Progenitor cell of endocrine pancreas (in vitro differentiated cells): Measurements from ENCODE around the gene WDFY1. TPM values are rescaled to one million over a fixed set of nuclear protein-coding genes. Genes with fewer than 3 reads are reported as not detected.

Experiments used
- DNase-seq: peaks from one replicate; pipeline ENCODE4 v3.0.0; 2021; ENCODE audit warnings: low spot score; ENCODE audit not compliant: unreplicated experiment
- H3K27ac Mint-ChIP-seq: 2 replicates; pipeline ENCODE4 v1.8.0; 2021; ENCODE audit warnings: mild to moderate bottlenecking, moderate library complexity, mixed read lengths
- H3K27me3 Mint-ChIP-seq: 2 replicates; pipeline ENCODE4 v1.8.0; 2021; ENCODE audit warnings: mixed read lengths
- H3K36me3 Mint-ChIP-seq: 2 replicates; pipeline ENCODE4 v1.8.0; 2022; ENCODE audit warnings: mixed read lengths; ENCODE audit not compliant: insufficient read depth
- H3K4me1 Mint-ChIP-seq: 2 replicates; pipeline ENCODE4 v1.8.0; 2021; ENCODE audit warnings: low read depth, mixed read lengths
- H3K4me3 Mint-ChIP-seq: 2 replicates; pipeline ENCODE4 v1.8.0; 2021; ENCODE audit warnings: low read depth, mild to moderate bottlenecking, moderate library complexity, mixed read lengths
- H3K9me3 Mint-ChIP-seq: 2 replicates; pipeline ENCODE4 v1.8.0; 2021; ENCODE audit warnings: low read depth, mixed read lengths
- total RNA-seq: library from RNA; stranded (reverse); gene quantifications from 2 replicates; pipeline ENCODE4 v1.2.1, GENCODE V29; 2021
- TF ChIP-seq, protein P1 (sequence below): fragments of 200-600 bp; sonication (generic); IDR thresholded peaks from one replicate; pipeline ENCODE4 v1.5.0; 2021; ENCODE audit warnings: antibody characterized with exemption, mild to moderate bottlenecking; ENCODE audit not compliant: unreplicated experiment

WDFY1 gene
- total RNA-seq, 1 donor from 2014 or later, result 52.3 TPM

DNA sequence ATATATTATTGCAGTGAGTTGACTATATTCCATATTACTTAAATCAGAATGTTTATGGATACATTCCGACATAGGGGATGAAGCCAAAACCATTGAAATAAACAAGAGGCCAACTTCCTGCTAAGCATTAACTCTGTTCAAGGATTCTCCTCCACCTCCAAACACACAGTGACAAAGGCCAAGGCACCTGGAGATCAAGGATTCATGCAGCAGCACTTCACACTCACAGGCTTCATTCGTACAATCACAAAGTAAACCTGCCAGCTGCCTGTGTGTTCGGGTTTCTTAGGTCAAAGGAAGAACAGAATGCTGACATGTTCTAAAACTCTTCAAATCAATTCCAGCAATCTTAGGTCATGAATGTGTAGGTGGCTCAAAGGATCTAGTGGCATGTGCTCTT, 22.8 kb downstream of the WDFY1 start:
- Mint-ChIP-seq H3K9me3 (peaks cover 3% of the 10 kb centered on the region), H3K4me3 (no peak overlapping the region), H3K4me1 (no peaks in the 10 kb centered on the region), H3K36me3 (peaks cover 11% of the 10 kb centered on the region), H3K27ac (peak overlapping the region; percentile 21), H3K27me3 (no peaks in the 10 kb centered on the region)
- TF ChIP-seq, protein P1, sequence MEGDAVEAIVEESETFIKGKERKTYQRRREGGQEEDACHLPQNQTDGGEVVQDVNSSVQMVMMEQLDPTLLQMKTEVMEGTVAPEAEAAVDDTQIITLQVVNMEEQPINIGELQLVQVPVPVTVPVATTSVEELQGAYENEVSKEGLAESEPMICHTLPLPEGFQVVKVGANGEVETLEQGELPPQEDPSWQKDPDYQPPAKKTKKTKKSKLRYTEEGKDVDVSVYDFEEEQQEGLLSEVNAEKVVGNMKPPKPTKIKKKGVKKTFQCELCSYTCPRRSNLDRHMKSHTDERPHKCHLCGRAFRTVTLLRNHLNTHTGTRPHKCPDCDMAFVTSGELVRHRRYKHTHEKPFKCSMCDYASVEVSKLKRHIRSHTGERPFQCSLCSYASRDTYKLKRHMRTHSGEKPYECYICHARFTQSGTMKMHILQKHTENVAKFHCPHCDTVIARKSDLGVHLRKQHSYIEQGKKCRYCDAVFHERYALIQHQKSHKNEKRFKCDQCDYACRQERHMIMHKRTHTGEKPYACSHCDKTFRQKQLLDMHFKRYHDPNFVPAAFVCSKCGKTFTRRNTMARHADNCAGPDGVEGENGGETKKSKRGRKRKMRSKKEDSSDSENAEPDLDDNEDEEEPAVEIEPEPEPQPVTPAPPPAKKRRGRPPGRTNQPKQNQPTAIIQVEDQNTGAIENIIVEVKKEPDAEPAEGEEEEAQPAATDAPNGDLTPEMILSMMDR, result no peak
- no peak for DNase-seq

DNA sequence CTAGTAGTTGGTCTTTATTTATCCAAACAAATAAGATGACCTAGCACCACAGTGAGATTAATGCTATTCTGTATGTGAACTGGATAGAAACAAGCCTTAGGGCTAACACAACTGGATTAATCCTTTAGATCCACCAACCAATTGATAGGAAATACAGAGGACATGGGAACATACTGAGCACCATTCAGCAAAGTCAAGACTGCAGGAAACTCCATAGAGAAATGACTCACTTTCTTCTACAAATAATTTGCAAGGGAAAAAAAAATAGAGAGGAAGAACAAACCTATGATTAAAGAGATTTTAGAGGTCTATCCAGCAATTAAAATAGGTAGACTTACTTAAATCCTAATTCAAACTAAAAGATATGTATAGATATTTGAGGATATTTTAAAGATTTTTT, 23.9 kb downstream of the WDFY1 start:
- Mint-ChIP-seq H3K36me3 (peaks cover 10% of the 10 kb centered on the region), H3K4me1 (no peaks in the 10 kb centered on the region), H3K9me3 (peaks cover 3% of the 10 kb centered on the region), H3K27ac (no peak overlapping the region), H3K27me3 (no peaks in the 10 kb centered on the region), H3K4me3 (no peak overlapping the region)
- no peak for DNase-seq
- TF ChIP-seq, protein P1, result no peak

DNA sequence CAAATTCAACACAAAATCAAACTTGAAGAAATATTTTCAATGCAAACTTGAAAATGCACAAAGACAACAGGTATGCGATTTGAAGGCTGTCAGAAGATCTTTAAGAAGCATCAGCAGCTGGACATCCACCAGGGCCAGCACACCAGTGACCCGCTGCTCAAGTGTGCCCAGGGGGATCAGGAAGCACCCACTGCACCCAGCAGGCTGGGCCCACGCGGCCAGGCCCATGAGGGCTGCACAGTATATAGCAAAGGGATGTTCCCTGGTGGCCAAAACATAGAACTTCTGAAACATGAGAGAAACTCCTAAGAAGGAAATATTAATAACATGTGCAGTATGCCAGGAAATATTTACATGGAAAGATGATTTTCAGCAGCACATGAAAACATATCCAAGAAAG, 25.0 kb downstream of the WDFY1 start:
- peaks cover 3% of the 10 kb centered on the region for H3K9me3 Mint-ChIP-seq
- no peak for DNase-seq
- H3K27me3 Mint-ChIP-seq, result no peaks in the 10 kb centered on the region
- TF ChIP-seq, protein P1, result no peak
- H3K4me1 Mint-ChIP-seq, result no peaks in the 10 kb centered on the region
- no peak overlapping the region for H3K27ac Mint-ChIP-seq
- H3K4me3 Mint-ChIP-seq, result no peak overlapping the region
- peaks cover 9% of the 10 kb centered on the region for H3K36me3 Mint-ChIP-seq

DNA sequence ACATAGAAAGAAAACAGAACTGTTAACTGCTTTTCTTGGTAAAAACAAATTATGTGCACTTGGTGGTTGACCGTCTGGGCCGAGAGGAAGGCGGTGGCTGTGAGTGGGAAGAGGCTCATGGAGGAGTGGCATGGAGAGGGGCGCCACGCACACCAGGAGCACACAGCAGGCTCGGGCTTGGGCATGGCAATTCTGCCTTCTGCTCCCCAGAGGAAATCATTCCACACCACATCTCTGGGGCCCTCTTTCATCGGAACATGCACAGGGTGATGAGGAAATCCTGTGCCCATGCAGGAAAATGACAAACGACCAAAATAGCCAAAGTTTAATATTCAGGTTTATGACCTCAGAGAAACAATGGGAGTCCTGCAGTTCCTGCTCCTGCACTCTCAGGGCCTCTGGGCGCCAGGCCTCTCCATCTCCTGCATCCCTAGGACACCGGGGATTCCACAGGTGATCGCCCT, 26.4 kb downstream of the WDFY1 start:
- Mint-ChIP-seq H3K27ac (no peak overlapping the region), H3K4me3 (no peak overlapping the region), H3K27me3 (no peaks in the 10 kb centered on the region), H3K36me3 (peaks cover 4% of the 10 kb centered on the region), H3K9me3 (peaks cover under 1% of the 10 kb centered on the region), H3K4me1 (no peaks in the 10 kb centered on the region)
- DNase-seq, result no peak
- TF ChIP-seq, protein P1, result no peak

DNA sequence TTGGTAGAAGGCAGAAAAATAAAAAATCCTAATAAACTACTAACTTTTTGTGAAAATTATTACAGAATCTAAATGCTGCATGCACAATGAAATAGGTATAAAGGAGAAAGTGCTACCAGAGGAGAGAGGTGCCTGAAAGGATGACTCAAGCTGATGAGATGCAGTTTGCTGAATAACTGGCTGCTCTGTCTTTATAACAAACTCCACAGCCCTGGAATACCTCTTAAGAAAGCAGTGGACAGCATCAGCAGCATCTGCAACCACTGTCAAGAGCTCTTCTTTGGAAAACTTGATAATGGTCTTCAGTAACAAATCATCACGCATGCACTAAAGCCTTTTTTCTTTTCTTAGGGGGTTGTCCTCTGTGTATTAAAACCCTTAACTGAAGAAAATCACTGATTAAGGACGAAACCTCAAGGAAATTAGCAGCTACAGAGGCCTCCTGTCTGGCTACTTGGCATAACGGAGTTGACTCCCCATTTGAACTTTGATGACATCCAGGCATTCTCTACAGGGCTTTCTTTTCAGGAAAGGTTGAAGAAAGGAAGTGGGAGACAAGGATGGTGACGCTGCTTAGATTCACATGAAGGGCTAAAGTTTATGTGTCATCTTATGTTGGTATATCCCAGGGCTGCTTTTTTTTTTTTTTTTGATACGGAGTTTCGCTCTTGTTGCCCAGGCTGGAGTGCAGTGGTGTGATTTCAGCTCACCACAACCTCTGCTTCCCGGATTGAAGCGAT, 28.8 kb downstream of the WDFY1 start:
- no peak for DNase-seq
- Mint-ChIP-seq H3K27ac (peak overlapping the region; percentile 29), H3K9me3 (no peaks in the 10 kb centered on the region), H3K27me3 (no peaks in the 10 kb centered on the region), H3K4me1 (no peaks in the 10 kb centered on the region), H3K4me3 (no peak overlapping the region), H3K36me3 (peaks cover 7% of the 10 kb centered on the region)
- TF ChIP-seq, protein P1, result no peak
